MM.1S (cell line): Measurements from ENCODE around the gene ESRRA.

Source experiments
- EZH2 ChIP-seq: fragments of 300-600 bp; sonication (generic); optimal IDR thresholded peaks from 2 replicates; pipeline ENCODE3; 2017; ENCODE audit warnings: low read depth, mild to moderate bottlenecking, antibody characterized with exemption, low read length, mixed read lengths
- EZH2phosphoT487 ChIP-seq: fragments of 300-600 bp; sonication (generic); IDR thresholded peaks from 2 replicates; pipeline ENCODE4 v1.6.1; 2018; ENCODE audit warnings: antibody characterized with exemption, low read length
- TF ChIP-seq, protein P1 (sequence below): fragments of 300-600 bp; sonication (generic); IDR thresholded peaks from 2 replicates; pipeline ENCODE4 v1.5.1; 2016; ENCODE audit warnings: antibody characterized with exemption, low read length, mixed read lengths

DNA sequence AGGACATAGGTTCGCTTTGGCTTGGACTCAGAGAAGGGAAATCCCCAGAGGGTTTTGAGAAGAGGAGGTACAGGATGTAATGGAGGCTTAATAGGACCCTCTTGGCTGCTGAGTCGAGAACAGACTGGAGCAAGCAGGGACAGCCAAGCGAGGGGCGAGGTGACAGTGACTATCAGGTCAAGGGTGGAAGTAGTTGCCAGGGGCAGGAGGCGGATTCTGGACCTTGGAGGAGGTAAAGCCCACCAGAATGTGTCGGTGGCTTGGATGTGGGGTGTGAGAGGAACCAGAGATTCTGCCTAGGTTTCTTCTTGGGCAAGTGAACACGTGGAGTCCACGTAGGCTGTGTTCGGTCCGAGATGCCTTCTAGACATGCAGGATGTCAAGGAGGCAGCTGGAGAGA, 7.6 kb downstream of the ESRRA start:
- no peak for TF ChIP-seq EZH2
- TF ChIP-seq, protein P1, sequence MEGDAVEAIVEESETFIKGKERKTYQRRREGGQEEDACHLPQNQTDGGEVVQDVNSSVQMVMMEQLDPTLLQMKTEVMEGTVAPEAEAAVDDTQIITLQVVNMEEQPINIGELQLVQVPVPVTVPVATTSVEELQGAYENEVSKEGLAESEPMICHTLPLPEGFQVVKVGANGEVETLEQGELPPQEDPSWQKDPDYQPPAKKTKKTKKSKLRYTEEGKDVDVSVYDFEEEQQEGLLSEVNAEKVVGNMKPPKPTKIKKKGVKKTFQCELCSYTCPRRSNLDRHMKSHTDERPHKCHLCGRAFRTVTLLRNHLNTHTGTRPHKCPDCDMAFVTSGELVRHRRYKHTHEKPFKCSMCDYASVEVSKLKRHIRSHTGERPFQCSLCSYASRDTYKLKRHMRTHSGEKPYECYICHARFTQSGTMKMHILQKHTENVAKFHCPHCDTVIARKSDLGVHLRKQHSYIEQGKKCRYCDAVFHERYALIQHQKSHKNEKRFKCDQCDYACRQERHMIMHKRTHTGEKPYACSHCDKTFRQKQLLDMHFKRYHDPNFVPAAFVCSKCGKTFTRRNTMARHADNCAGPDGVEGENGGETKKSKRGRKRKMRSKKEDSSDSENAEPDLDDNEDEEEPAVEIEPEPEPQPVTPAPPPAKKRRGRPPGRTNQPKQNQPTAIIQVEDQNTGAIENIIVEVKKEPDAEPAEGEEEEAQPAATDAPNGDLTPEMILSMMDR: no peak
- no peak for TF ChIP-seq EZH2phosphoT487
